ENCODE results near the gene ZBTB20. TPM values are rescaled to one million over a fixed set of nuclear protein-coding genes. Genes with fewer than 3 reads are reported as not detected.
A peak's percentile ranks its signal among the peaks of the same experiment; 100 is the strongest.

ZBTB20 gene
- total RNA-seq, 1 donor from 2014 or later, result 21.4 TPM

DNA sequence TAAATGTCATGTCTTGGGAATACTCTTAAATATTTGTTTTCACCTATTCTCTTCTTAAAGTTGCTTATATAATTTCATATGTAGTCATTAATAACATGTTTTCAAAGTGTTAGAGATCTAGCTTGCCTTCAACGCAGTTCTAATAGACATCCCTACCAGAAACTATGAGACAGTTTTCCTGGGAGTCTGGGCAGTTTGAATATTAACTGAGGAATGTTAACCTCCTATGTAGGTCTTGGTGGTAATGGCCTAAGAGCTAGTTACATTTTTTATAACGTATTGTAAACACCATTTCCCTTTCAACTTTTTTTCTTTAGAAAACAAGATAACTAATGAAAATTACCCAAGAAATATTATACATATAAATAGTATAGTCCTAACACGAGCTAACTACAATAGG lies 525.1 kb downstream of the ZBTB20 start:
- Histone ChIP-seq H3K4me2 (ENCODE audit: low read length) (peak overlapping the region; percentile 94), H3K36me3 (ENCODE audit: insufficient read depth, low read length) (no peaks in the 10 kb centered on the region), H3K9ac (ENCODE audit: low read length) (no peak overlapping the region), H3K79me2 (ENCODE audit: insufficient read depth, low read length) (peaks cover 66% of the 10 kb centered on the region), H4K20me1 (ENCODE audit: insufficient read depth, low read length) (peaks cover 7% of the 10 kb centered on the region), H3K4me1 (ENCODE audit: insufficient read depth, low read length) (peaks cover 28% of the 10 kb centered on the region), H3K4me3 (ENCODE audit: insufficient read depth, low read depth, low read length) (no peak overlapping the region), H3K27me3 (ENCODE audit: insufficient read depth, low read length) (no peaks in the 10 kb centered on the region), H3K27ac (ENCODE audit: low read depth, low read length) (peak overlapping the region; percentile 98), H2AFZ (ENCODE audit: low read depth, low read length) (no peak overlapping the region), H3K9me3 (ENCODE audit: insufficient read depth, low read depth, low read length) (no peaks in the 10 kb centered on the region)
- no peak for TF ChIP-seq EZH2 (IDR thresholded peaks at IDR 0.05; ENCODE audit: insufficient read depth, low read length)
- TF ChIP-seq, protein P1, sequence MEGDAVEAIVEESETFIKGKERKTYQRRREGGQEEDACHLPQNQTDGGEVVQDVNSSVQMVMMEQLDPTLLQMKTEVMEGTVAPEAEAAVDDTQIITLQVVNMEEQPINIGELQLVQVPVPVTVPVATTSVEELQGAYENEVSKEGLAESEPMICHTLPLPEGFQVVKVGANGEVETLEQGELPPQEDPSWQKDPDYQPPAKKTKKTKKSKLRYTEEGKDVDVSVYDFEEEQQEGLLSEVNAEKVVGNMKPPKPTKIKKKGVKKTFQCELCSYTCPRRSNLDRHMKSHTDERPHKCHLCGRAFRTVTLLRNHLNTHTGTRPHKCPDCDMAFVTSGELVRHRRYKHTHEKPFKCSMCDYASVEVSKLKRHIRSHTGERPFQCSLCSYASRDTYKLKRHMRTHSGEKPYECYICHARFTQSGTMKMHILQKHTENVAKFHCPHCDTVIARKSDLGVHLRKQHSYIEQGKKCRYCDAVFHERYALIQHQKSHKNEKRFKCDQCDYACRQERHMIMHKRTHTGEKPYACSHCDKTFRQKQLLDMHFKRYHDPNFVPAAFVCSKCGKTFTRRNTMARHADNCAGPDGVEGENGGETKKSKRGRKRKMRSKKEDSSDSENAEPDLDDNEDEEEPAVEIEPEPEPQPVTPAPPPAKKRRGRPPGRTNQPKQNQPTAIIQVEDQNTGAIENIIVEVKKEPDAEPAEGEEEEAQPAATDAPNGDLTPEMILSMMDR (IDR thresholded peaks at IDR 0.05; ENCODE audit: insufficient read depth, low read depth, low read length), result no peak
- FAIRE-seq (no peak), DNase-seq (ENCODE audit: low read depth) (peak; percentile 49)
- peaks cover 44% of the 10 kb centered on the region for H3K4me1 Mint-ChIP-seq (ENCODE audit: low read depth, unreplicated experiment)
- H3K4me3 Mint-ChIP-seq (ENCODE audit: unreplicated experiment), result peak overlapping the region; percentile 69
- H3K27me3 Mint-ChIP-seq (ENCODE audit: low read depth, unreplicated experiment), result no peaks in the 10 kb centered on the region
- H3K9me3 Mint-ChIP-seq (ENCODE audit: unreplicated experiment), result no peaks in the 10 kb centered on the region
- H3K27ac Mint-ChIP-seq (ENCODE audit: unreplicated experiment), result peak overlapping the region; percentile 82
- no peaks in the 10 kb centered on the region for H3K36me3 Mint-ChIP-seq (ENCODE audit: low read depth, unreplicated experiment)

DNA sequence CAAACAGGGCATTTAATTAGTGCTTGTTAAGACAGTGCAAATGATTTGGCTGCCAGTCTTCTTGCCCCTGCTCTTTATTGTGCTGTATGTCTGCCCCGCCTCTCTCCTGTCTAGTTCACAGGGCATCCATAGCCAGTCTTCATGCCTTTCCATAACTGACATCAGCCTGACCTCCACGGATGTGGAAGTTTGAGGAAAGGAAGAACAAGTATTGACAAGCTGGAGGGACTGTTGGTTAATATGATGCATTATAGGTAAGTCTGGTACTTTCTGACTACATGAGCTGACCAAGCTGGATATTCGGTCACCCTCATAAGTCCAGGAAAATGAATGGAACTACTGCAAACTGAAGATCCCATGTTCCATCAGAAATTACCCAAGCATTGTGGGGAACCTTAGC lies 527.3 kb downstream of the ZBTB20 start:
- Histone ChIP-seq H4K20me1 (ENCODE audit: insufficient read depth, low read length) (peaks cover 7% of the 10 kb centered on the region), H3K27ac (ENCODE audit: low read depth, low read length) (no peak overlapping the region), H3K4me1 (ENCODE audit: insufficient read depth, low read length) (peaks cover 20% of the 10 kb centered on the region), H3K79me2 (ENCODE audit: insufficient read depth, low read length) (peaks cover 84% of the 10 kb centered on the region), H3K9ac (ENCODE audit: low read length) (no peak overlapping the region), H3K27me3 (ENCODE audit: insufficient read depth, low read length) (no peaks in the 10 kb centered on the region), H3K9me3 (ENCODE audit: insufficient read depth, low read depth, low read length) (no peaks in the 10 kb centered on the region), H3K36me3 (ENCODE audit: insufficient read depth, low read length) (no peaks in the 10 kb centered on the region), H3K4me2 (ENCODE audit: low read length) (no peak overlapping the region), H2AFZ (ENCODE audit: low read depth, low read length) (no peak overlapping the region), H3K4me3 (ENCODE audit: insufficient read depth, low read depth, low read length) (no peak overlapping the region)
- DNase-seq (ENCODE audit: low read depth) (no peak), FAIRE-seq (peak; percentile 5)
- TF ChIP-seq, protein P1 (IDR thresholded peaks at IDR 0.05; ENCODE audit: insufficient read depth, low read depth, low read length), result no peak
- no peak for TF ChIP-seq EZH2 (IDR thresholded peaks at IDR 0.05; ENCODE audit: insufficient read depth, low read length)
- Mint-ChIP-seq H3K9me3 (ENCODE audit: unreplicated experiment) (no peaks in the 10 kb centered on the region), H3K4me1 (ENCODE audit: low read depth, unreplicated experiment) (peaks cover 29% of the 10 kb centered on the region), H3K27ac (ENCODE audit: unreplicated experiment) (no peak overlapping the region), H3K27me3 (ENCODE audit: low read depth, unreplicated experiment) (no peaks in the 10 kb centered on the region), H3K4me3 (ENCODE audit: unreplicated experiment) (no peak overlapping the region), H3K36me3 (ENCODE audit: low read depth, unreplicated experiment) (no peaks in the 10 kb centered on the region)

GRCh38 chr3:114615523-114616085 lies 531.5 kb downstream of the ZBTB20 start:
- Histone ChIP-seq H3K4me2 (ENCODE audit: low read length) (no peak overlapping the region), H3K79me2 (ENCODE audit: insufficient read depth, low read length) (peaks cover 84% of the 10 kb centered on the region), H4K20me1 (ENCODE audit: insufficient read depth, low read length) (peaks cover 7% of the 10 kb centered on the region), H3K4me1 (ENCODE audit: insufficient read depth, low read length) (no peaks in the 10 kb centered on the region), H3K27me3 (ENCODE audit: insufficient read depth, low read length) (no peaks in the 10 kb centered on the region), H3K4me3 (ENCODE audit: insufficient read depth, low read depth, low read length) (no peak overlapping the region), H3K9me3 (ENCODE audit: insufficient read depth, low read depth, low read length) (no peaks in the 10 kb centered on the region), H3K9ac (ENCODE audit: low read length) (no peak overlapping the region), H2AFZ (ENCODE audit: low read depth, low read length) (no peak overlapping the region), H3K27ac (ENCODE audit: low read depth, low read length) (no peak overlapping the region), H3K36me3 (ENCODE audit: insufficient read depth, low read length) (no peaks in the 10 kb centered on the region)
- no peak for DNase-seq (ENCODE audit: low read depth)
- peaks cover 5% of the 10 kb centered on the region for H3K4me1 Mint-ChIP-seq (ENCODE audit: low read depth, unreplicated experiment)
- H3K27ac Mint-ChIP-seq (ENCODE audit: unreplicated experiment), result no peak overlapping the region
- no peak for FAIRE-seq
- no peak for TF ChIP-seq EZH2 (IDR thresholded peaks at IDR 0.05; ENCODE audit: insufficient read depth, low read length)
- TF ChIP-seq, protein P1 (IDR thresholded peaks at IDR 0.05; ENCODE audit: insufficient read depth, low read depth, low read length), result no peak
- no peaks in the 10 kb centered on the region for H3K27me3 Mint-ChIP-seq (ENCODE audit: low read depth, unreplicated experiment)
- no peaks in the 10 kb centered on the region for H3K36me3 Mint-ChIP-seq (ENCODE audit: low read depth, unreplicated experiment)
- no peak overlapping the region for H3K4me3 Mint-ChIP-seq (ENCODE audit: unreplicated experiment)
- H3K9me3 Mint-ChIP-seq (ENCODE audit: unreplicated experiment), result no peaks in the 10 kb centered on the region
